ENCODE measurements around the gene GRB14.
"Not testable (repeated sequence)": the region's sequence is repeated elsewhere in the genome, so short reads cannot be mapped to it uniquely, and the experiment has no call there.

The GRB14 gene

DNA sequence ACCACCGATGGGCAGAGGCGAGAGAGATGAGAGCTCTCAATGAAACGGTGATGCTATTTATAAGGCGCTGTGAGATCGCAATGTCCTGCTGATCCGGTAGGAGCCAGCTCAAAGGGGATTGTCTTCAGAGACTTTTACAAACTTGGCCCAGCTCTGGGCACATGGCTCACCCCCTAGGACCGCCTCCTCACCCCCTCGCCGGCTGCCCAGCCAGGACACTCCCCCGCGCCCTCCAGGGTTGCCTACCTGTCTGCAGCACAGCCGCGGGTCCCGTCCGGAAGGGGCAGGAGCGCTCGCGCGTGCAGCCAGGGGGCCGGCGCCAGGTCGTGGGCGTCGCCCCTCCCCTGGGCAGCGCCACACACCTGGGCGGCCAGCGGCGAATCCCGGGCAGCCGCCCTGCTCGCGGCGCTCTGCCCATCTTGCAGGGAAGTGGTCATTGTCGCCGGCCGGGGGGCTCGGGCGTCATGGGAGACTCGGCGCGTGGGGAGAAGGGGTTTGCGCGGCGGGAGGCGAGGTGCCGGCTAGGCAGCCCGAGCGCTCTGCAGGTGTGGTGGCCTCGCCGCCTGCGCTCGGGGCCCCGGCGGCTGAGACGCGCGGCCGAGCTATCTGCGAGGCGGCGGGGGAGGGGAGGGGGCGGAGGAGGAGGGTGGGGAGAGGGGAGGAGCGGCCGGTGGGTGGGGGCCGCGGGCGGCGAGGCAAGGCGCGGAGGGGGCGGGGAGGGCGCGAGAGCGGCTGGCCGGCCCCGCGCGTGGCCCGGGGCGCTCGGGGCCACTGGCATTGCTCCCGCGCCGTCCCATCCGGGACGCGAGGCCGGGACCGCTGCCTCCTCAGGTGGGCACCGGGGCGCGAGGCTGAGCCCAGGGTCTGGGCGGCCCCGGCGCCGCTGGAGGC, at the start of gene GRB14:
Gene GRB14 (minus strand): TSS at position 610 of the 891 bp plus-strand sequence. CDS start 173 bp downstream, at position 437.
- no peak for DNase-seq (ENCODE audit: low read depth)

DNA sequence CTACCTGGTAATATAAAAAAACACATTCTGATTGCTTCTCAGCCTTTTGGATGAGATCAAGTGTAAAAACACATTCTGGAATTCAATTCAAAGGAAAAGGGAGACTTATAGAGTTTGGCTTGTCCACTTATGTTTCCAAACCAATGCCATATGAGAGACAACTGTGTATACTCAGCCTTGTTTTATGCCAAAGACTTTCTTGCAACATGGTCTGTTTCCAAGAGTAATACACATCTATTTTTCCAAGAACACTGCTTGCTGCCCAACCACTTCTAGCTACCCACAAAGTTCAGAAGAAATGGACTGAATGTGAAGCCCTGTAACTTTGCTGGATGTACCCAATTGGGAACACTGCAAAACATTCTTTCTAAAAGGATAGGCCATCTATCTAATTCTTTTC, 48.0 kb upstream of the GRB14 start:
- DNase-seq (ENCODE audit: low read depth): no peak

DNA sequence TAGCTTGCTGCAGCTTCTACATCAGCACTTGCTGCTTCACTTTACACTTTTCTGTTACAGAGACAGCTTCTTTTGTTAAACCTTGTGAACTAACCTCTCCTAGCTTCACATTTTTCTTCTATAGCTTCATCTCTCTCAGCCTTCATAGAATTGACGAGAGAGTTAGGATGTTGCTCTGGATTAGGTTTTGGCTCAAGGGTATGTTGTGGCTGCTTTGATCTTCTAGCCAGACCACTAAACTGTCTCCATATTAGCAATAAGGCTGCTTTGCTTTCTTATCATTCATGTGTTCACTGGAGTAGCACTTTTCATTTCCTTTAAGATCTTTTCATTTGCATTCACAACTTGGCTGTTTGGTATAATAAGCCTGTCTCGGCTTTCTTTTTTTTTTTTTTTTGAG, 46.3 kb upstream of the GRB14 start:
- DNase-seq (ENCODE audit: low read depth): no peak

DNA sequence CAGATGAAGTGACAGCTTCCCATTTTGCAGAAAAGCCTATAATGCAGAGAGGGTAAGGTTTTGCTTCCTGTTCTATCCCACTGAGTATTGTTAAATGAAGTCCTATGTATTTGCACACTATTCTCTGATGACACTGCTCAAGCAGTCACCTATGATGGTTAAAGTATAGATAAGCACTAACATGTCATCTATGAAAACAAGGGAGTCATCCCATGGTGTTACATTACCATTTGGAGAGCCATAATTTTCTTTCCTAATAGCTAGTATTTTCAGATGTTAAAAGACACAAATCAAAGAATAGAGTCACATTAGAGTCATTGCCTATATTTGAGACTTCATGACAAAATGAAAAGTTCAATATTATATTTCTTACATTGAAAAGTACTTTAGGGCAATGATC, 42.8 kb upstream of the GRB14 start:
- no peak for DNase-seq (ENCODE audit: low read depth)

DNA sequence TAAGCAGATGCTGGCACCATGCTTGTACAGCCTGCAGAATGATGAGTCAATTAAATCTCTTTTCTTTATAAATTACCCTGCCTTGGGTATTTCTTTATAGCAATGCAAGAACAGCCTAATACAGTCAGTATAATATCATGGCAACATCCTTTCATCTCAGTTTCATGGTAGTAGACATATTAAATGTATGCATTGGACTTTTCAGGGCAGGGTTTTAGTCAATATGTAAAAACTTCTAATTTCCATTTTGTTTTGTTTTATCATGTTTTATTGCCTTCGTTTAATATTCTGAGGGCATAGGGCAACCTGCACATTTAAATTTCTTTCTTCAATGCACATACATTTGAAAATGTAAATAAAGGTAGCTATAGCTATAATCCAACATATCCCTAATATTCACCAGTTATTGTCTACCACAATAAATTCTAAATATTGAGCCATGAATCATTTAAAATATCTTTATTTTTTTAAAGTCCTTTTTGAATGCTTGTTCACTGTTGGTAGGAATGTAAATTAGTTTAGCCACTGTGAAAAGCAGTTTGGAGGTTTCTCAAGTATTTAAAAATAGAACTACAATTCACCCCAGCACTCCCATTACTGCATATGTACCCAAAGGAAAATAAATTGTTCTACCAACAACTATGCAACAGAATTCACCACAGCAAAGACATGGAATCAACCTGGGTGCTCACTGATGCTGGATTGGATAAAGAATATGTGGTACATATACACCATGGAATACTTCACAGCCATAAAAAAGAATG, 41.8 kb upstream of the GRB14 start:
- no peak for DNase-seq (ENCODE audit: low read depth)

DNA sequence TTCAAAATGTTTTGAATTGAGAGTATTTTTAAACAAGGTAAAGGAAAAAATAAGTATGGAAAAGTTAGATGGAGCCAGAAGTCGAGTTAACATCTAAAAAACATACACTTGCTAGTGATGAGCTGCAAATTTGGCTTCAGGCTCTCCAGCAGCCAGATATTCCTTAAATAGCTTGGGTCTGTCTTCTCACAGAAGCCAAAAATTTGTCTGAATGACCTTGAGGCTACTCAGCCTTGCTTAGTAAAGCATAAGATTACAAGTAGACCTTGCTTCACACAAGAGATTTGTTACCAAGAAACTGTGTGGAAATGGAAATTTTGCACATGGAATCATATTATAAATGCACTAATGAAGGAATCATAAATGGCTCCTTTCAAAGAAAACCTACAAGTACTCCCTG, 40.8 kb upstream of the GRB14 start:
- peak; percentile 53 for DNase-seq (ENCODE audit: low read depth)

DNA sequence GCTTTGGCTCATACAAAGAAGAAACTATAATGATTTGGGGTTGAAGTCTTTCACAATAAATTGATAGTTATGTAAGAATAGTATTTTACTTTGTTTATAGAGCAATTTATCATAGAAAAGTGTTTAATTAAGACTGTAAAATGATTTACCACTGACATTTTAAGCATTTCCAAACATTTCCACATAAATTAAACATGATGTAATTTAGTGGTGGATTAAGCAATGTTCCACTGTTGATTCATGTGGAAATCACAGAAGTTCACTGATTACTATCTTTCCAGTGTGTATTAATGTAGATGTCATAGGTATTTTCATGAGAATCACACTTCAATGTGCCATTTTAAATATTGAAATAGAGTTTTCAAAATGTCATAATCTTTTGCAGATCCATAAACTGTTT, 40.1 kb upstream of the GRB14 start:
- peak; percentile 79 for DNase-seq (ENCODE audit: low read depth)

DNA sequence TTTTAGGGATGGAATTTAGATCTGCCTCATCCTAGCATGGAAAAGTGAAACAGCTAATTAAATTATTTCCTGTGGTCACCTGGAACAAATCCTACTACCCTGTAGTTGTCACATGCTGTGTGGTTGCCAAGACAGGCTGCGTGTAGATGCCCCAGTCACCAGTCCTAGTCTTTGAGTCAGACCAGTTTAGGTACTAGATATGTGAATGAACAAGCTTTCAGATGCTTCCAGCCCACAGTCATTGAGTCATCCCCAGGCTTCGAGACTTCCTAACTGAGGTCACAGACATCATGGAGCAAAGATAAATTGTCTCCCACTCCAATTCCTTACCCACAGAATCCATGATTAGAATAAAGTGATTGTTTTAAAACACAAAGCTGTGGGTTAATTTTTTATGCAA, 35.8 kb upstream of the GRB14 start:
- DNase-seq (ENCODE audit: low read depth): peak; percentile 85

DNA sequence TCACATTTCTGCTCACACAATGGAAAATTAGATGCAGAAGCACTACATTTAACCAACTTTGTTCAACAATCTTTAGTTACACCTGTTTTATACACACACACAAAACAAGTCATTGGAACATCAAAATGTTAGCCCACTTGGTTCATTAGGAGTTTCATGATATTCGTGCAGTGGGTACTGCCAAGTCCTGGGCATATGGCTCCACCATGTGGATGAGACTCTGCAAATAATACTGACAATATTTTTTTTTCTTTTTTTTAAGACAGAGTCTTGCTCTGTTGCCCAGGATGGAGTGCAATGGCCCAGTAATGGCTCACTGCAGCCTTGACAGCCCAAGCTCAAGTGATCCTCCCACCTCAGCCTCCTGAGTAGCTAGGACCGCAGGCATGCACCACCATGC, 34.5 kb upstream of the GRB14 start:
- DNase-seq (ENCODE audit: low read depth): no peak

DNA sequence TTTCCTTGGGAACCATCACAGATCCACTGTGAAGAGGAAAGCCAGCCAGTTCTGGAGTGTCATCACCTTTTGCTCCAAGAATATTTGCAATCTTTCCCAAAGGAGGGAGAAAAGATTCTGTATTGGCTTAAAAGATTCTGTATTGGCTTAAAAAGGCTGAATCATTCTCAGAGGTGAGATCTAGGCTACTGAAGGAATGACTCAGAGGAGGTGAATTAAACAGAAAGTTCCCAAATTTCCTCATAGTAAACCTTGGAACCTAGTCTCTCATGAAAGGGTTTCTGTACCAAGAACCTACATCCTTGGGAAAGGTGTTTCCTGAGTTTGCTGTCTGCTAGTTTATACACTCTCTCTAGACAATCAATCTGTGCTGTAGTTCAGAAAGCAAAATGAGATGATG, 34.1 kb upstream of the GRB14 start:
- DNase-seq (ENCODE audit: low read depth): no peak

DNA sequence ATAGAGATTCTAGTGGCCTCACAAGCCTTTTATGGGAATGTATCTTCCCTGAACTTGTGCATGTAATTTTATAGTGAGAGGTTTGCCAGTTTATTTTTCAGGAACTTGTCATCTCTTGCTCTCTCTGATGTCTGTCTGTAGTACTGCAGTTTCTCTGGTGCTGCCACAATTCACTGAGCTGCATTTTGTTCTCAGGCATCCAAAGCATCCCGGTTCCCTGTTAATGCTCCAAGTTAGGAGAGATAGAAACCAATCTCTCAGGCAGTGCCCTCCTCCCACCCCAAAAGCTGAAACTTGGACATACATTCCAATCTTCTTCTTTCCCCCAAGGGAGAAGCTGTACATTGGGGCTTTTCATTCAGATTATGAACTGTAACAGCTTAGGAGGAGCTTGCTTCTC, 30.1 kb upstream of the GRB14 start:
- no peak for DNase-seq (ENCODE audit: low read depth)

DNA sequence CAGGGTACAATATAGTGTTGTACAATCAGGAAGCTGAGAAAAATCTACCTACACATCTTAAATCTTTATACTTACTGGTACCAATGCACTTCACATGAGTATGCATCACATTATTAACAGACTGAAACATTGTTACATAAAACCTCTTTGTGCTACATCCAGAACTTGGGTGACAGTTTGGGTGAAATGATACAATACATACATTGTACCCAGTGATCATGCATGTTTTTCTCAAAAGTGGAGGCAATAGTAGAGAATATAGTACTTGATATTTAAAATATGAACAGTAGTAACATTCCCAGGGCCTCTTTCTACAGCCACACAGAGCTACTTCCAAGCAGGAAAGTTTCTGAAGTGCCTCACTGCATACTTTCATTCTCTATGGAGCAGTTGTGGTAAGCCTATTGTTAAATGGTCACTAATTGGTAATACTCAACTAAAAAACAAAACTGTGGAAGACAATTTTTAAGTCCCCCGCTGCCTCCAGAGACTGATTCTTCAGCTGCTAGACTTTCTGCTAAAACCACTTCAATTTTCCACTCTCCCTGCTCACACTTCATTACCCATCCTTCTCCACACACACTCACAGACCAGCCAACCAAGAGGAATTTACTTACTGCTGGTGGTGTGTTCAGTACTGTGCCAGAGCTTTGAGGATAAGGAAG, 22.9 kb upstream of the GRB14 start:
- no peak for DNase-seq (ENCODE audit: low read depth)

DNA sequence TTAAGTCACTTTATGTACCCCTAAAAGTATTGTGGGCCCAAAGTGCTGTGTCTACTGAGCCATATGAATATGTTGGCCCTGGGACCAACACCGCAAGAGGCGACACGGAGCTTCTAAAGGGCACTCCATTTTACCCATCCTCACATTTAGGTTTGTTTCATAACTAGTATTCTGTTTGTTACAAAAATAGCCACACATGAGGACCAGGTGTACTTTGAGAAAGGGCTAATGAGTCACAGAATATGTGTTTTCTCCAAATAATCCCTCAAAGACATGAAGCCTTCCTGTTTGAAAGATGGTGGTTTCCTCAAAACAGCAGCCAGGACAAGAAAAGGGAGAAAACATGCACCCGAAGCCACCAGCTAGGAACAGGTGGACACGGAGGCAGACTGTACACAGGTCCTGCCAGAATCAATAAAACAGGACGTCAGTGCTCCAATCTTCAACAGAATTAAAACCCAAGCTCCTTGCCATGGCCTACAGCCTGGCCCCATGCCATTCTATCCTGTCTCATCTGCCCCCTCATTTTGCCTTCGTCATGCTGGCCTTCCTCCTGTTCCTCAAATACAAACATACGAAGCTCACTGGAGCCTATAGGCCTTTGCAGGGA, 21.8 kb upstream of the GRB14 start:
- no peak for DNase-seq (ENCODE audit: low read depth)

DNA sequence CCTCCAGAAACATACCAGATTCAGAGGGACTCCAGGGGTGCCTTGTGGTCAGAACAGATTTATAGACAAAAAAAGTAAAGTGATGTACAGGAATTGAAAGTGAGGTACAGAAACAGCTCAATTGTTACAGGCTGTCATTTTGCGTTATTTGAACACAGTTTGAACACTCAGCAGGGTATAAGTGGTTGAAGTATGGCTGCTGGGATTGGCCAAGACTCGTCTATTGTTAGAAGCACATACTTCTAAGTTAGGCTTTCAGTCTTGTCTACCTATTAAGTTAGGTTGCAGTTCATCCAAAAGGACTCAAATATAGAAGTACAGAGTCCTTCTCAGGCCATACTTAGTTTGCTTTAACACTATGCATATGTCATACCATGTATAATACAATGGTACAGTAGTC, 21.0 kb upstream of the GRB14 start:
- no peak for DNase-seq (ENCODE audit: low read depth)

DNA sequence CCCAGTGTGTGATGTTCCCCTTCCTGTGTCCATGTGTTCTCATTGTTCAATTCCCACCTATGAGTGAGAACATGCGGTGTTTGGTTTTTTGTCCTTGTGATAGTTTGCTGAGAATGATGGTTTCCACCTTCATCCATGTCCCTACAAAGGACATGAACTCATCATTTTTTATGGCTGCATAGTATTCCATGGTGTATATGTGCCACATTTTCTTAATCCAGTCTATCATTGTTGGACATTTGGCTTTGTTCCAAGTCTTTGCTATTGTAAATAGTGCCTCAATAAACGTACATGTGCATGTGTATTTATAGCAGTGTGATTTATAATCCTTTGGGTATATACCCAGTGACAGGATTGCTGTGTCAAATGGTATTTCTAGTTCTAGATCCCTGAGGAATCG, 7.0 kb upstream of the GRB14 start:
- not testable (repeated sequence) for DNase-seq (ENCODE audit: low read depth)

DNA sequence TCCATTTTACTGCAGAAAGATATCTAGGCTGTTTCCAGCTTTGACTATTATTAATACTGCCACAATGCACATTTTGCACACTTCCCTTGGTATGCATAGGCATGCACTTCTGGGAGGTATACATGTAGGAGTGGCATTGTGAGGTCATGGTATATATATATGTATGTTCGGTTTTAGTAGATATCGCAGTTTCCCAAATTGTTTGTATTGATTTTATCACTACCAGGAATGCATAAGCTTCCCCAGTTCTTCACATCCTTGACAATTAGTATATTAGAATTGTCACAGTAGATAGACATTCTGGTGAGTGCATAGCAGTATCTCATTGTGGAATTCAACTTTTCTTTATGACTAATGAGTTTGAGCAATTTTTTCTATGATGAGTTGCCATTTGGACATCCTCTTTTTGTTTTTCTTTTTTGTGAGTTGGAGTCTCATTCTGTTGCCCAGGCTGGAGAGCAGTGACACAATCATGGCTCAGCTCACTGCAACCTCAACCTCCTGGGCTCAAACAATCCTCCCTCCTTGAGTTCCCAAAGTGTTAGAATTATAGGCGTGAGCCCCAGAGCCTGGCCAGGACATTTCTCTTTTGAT, 4.2 kb upstream of the GRB14 start:
- DNase-seq (ENCODE audit: low read depth): peak; percentile 48

DNA sequence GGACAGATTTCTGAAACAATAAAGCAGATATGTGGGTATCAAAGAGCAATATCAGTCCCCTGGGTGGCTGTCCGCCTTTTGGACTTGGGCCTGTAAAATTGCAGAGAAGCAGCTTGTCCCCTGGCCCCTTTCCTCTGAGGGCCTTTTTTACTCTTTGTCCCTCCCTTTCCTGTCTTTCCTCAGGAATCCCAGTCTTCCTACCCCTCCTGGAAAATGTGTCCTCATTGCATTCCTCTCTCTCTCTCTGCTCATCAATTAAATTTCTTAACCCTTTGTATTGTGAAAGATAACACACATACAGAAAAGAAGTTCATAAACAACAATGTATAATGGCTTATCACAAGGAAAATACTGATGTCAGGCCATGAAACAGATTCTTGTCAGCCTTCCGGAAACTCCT, 3.0 kb upstream of the GRB14 start:
- no peak for DNase-seq (ENCODE audit: low read depth)

DNA sequence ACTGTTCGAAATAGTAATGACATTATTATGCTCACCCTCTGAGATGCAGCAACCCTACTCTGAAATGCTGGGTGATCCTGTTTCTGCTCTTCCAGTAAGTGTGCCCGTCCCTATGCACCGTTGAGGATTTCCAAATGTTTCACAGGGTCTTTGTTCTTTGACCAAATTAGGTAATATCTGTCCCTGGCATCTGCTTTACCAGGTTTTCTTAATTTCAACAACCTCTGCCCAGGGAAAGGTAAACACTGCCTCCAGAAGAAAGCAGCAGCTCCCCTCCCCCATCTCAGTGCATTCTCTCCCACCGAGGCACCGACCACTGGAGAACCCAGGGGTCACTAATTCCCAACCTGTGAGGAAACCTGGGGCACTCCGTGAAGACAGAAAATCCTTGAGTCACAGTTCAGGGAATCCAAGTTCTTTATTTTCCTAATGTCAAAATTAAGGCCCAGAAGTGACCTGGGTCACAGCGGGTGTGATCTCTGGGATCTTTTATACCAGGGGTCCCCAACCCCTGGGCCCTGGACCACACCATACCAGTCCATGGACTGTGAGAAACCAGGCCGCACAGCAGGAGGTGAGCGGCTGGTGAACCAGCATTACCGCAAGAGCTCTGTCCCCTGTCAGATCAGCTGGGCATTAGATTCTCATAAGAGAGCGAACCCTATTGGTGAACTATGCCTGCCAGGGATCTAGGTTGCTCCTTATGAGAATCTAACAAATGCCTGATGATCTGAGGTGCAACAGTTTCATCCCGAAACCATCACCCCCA, 1.2 kb upstream of the GRB14 start:
- no peak for DNase-seq (ENCODE audit: low read depth)

DNA sequence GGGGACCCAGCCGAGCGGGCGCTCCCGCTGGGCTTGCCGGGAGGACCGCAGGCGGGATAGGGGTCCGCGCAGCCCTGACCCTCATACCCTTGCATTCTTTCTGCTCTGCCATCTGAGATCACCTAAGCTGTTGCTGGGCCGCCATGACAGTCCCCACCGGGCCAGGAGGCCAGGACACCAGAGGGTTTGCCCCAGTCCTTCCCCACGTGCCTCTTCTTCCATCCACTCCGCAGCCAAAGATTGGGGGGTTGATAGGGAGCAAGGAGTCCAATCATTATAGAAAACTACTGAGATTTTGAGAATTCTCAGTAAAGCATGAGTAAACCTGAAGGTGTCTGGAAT, 453 bp upstream of the GRB14 start:
- DNase-seq (ENCODE audit: low read depth): no peak

DNA sequence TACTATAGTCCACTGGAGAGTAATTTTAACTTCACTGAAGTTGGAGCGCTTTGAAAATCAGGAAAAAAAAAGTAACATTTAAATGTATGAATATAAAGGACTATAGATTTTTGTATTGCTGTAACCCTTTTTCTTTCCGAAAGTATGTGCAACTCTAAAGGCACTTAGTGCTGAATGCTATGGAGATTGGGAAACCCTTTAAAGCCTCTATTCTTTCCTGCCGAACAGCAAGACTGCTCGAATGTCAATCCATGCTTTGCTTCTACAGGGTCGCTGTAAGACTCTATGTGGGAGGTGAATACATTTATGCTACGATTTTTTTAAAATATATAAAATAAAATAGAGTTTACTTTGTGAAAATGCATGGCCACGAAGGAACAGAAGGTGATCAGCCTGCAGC, 825 bp downstream of the GRB14 start:
- DNase-seq (ENCODE audit: low read depth): no peak

DNA sequence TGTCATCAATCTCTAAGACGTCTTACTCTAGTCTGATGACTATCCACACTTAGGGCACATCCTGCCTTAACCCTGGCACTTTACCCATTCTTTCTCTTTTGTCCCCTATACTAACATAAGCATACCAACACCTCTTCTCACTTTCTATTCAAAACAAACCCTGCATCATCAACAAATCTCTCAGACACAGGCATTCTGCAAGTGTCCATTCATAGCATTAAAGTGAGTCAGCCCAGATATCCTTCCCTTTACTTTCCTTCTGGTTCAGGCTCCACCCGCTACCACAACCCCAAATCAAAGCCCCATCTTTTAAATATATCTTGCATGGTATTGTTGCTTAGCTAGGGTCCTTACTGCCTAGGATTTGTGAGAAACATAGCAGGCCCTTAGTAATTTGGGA, 3.8 kb downstream of the GRB14 start:
- DNase-seq (ENCODE audit: low read depth): peak; percentile 22
